NCI-H2107 treated with DMSO at 0.1 percent for 48 hours (cell line): Measurements from ENCODE around the gene ADK.
A peak's percentile ranks its signal among the peaks of the same experiment; 100 is the strongest.
"Not testable (repeated sequence)": the region's sequence is repeated elsewhere in the genome, so short reads cannot be mapped to it uniquely, and the experiment has no call there.

ENCODE experiments used
- DNase-seq: peaks from one replicate; lab custom pipeline; 2025; ENCODE audit not compliant: unreplicated experiment; lab: John Stamatoyannopoulos, UW

The ADK gene

DNA sequence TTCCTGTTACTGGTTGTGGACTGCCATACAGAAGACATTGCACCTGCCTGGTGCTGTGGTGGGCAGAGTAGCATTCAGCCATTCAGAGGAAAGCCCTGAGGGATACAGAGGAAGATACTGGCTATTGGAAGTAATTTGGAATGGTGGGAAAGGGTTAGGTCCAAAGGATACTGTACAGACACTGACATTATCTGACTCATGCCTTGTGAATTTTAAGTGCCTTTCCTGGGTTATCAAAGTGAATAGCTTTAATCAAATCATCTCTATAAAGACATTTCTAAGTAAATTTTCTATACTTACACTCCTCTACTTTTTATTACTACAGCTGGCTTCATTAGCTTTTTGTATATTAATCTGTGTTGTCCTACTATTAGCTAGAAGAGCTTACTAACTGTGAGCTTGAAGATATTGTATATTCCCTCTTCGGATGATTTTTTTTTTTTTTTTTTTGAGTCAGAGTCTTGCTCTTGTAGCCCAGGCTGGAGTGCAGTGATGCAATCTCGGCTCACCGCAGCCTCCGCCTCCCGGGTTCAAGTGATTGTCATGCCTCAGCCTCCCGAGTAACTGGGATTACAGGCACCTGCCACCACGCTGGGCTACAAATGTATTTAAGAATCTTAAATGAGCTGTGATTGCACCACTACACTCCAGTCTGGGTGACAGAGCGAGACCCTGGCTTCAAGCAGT lies 186.5 kb downstream of the ADK start:
- DNase-seq = no peak

DNA sequence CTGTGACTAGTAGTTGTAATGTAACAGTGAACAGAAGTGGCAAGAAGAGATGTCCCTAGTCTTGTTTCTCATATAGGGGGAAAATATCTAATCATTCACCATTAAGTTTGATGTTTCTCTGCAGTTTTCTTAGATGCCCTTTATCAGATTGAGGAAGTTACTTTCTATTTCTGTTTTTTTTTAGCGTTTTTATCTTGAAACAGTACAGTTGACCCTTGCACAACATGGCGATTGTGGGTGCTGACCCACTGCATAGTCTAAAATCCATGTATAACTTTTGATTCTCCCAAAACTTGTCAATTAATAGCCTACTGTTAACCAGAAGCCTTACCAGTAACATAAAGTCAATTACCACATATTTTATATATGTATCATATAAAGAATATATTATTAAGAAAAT lies 192.0 kb downstream of the ADK start:
- DNase-seq = no peak

DNA sequence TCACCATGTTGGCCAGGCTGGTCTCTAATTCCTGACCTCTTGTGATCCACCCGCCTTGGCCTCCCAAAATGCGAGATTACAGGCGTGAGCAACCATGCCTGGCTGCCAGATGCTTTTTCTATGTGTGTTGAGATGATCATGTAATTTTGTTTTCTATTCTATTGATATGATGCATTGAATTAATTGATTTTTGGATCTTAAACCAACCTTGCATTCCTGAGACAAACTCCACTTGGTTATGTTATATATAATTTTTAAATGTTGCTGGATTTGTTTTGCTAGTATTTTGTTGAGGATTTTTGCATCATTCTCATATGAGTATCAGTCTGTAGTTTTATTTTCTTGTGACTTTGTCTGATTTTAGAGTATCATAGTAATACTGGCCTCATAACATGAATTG lies 192.8 kb downstream of the ADK start:
- no peak for DNase-seq

DNA sequence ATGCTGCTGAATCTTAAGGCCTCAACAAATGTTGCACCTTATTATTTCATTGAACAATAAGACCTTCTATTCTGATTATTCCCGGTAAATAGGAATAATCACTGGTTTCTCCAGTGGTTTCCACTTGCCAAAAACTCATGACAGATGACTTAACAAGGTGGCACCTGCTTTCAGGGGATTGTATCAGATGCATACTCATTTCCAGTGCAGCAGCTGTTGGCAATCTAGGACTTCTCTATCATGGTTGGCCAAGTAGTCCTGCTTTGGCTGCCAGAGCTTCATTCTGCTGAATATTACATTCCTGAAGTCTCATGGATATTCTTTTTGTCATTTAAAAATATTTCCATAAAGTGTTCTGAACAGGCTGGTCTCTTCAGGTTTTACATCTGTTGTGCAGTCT lies 193.3 kb downstream of the ADK start:
- DNase-seq = no peak

DNA sequence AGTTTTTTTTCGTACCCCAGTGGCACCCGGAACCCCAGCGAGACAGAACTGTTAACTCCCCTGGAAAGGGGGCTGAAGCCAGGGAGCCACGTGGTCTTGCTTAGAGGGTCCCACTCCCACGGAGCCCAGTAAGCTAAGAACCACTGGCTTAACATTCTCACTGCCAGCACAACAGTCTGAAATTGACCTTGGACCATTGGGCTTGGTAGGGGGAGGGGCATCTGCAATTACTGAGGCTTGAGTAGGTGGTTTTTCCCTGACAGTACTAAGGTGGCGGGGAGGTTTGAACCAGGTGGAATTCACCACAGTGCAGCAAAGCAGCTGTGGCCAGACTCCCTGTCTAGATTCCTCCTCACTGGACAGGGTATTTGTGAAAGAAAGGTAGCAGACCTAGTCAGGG lies 196.5 kb downstream of the ADK start:
- DNase-seq = no peak

DNA sequence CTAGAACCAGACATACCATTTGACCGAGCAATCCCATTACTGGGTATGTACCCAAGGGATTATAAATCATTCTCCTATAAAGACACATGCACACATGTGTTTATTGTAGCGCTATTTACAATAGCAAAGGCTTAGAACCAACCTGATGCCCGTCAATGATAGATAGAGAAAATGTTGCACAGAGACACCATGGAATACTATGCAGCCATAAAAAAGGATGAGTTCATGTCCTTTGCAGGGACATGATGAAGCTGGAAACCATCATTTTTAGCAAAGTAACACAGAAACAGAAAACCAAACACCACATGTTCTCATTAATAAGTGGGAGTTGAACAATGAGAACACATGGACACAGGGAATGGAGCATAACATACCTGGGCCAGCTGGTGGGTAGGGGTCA lies 202.0 kb downstream of the ADK start:
- not testable (repeated sequence) for DNase-seq

DNA sequence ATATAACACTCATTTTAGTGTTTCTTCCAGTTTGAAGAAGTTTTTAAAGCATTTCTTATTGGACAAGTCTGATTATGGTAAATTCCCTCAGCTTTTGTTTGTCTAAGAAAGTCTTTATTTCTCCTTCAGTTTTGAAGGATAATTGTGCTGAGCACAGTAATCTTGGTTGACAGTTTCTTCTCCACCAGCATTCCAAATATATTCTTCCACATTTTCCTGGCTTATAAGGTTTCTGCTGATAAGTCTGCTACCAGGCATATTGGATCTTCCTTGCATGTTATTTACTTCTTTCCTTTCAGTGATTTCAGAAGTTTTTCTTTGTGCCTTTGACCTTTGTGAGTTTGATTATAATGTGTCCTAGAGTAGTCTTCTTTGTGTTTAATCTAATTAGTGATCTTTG lies 210.7 kb downstream of the ADK start:
- DNase-seq = no peak

DNA sequence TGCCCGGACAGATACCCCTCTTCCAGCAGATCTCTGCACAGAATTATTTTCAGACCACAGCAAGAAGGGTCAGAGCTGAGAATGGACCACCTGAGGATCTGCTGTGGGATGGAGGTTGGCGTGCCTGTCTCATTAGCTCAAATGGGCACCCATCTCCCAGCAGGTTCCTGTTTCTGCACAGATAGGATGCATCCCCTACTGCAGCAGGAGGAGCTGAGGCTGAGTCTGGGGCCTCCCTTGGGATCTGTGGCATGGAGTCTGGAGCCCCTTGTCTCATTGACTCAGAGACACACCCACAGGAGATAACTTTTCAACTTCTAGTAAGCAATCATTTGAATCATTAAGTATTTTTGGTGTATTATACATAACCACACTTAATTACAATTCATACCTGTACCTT lies 212.7 kb downstream of the ADK start:
- no peak for DNase-seq

DNA sequence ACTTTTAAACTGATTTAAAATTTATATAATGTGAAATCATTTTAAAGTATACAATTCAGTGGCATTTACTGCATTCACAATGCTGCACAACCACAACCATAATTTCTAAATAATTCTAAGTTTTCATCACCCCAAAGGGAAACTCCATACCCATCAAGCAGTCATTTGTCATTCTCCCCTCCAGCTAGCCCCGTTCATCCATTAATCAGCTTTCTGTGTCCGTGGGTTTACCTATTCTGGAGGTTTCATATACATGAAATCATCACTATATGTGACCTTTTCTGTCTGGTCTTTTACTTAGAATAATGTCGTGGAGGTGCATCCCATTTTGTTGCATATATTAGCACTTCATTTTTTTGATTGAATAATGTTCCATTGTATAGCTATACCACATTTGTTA lies 214.1 kb downstream of the ADK start:
- no peak for DNase-seq

DNA sequence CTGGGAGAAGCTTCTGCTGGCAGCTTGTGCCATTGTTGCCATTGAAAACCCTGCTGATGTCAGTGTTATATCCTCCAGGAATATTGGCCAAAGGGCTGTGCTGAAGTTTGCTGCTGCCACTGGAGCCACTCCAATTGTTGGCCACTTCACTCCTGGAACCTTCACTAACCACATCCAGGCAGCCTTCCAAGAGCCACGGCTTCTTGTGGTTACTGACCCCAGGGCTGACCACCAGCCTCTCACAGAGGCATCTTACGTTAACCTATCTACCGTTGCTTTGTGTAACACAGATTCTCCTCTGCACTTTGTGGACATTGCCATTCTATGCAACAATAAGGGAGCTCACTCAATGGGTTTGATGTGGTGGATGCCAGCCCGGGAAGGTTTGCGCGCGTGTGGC lies 220.7 kb downstream of the ADK start:
- DNase-seq = no peak

DNA sequence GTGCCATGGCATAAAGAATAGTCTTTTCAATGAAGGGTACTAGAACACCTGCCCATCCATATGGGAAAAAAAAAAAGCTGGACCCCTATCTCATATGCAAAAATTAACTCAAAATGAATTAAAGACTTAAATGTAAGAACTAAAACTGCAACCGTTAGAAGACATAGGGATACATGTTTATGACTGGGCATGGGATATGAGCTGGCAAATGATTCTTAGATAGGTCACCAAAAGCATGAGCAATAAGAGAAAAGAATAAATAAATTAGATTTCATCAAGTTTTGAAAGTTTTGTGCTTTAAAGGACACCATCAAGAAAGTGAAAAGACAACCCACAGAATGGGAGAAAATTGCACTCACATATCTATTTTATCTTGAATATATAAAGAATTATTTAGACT lies 222.0 kb downstream of the ADK start:
- DNase-seq = no peak

DNA sequence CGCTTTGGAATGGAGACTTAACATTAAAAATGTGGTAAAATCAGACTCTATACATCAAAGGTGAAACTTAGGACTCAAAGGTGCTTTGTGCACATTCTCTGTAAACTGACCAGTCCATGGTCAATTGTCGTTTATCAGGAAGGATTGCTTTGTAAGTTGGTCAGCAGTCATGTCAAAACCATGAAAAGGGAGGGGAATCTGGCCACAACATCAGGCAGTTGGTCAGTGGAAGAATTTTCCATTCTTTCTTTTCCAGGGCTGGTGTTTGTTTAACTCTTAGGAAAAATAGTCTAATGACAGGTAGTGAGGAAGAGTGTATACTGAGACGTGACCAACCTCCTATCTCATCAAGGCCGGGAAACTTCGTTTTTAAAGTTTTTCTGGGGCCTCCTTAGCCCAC lies 226.5 kb downstream of the ADK start:
- no peak for DNase-seq

DNA sequence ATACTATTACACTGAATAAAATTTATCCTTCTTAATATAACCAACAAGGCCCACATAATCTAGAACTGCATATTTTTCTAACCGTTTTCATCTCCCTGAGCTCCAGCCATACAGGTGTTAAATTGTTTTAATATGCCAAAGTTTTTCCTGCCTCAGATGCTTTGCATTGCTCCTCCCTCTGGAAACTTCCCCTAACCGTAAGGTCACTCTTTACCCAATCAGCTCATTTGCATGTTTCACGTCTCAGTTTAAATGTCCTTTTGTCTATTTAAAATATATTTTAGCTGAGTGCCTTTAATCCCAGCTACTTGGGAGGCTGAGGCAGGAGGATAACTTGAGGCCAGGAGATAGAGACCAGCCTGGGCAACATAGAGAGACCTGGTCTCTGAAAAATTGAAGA lies 228.5 kb downstream of the ADK start:
- no peak for DNase-seq

DNA sequence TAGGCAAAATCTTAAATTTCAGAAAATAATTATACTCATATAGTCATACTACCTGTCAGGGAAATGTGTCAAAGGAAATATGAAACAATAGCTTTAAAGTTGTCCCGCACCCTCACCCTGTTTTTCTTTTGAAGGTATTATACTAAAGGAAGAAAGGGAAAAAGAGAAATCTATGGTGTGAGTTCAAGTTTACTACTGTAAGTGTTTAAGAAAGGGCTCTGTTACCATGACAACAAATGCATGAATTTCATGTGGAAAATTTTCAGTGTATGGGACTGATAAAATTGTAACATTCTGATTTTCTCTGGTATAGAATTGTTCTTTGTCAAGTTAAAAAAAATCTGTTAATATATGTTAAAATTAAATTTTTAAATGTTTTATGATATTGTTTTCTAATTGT lies 229.8 kb downstream of the ADK start:
- DNase-seq = no peak

DNA sequence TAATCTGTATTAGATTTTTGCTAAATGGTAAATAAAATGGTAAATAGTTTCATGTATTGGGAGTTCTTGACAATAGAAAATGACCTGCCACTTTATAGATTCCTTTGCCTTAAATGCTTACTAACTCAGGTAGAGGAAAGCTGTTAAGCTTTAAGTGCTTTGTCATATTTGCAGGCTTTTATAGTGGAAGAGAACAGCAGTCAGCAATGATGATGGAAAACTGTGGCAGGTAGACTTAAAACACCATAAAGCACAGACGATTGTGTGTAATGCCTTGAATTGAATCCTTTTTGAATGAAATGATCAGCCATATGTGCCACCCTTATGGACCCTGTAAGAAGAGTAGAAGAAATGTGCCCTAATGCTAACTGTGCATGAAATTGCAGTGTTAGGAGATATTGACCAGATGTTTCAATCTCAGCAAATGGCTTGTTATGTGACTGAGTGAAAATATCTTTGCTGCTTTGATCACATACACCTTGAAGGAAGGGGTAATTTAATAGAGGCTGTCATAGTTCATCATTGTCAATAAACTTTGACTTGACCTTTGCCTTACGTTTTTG lies 230.4 kb downstream of the ADK start:
- DNase-seq = no peak

DNA sequence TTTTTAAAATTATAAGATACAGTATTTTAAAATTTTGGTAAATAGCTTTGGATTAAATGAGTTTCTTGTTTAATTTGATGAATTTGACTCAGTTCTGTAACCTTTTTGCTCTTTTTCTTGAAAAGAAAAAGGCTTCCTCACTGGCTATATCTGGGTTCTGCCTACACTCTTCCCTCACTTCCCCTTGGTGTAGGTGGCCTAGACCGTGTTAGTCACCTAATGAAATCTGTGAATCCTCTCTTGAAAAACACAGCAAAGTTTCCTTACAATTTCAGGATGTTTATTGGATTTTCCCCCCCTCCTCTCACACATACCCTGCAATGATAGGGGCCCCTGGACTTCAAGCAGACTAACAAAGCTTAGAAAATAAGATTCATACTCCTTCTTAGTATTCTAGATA lies 231.6 kb downstream of the ADK start:
- no peak for DNase-seq

DNA sequence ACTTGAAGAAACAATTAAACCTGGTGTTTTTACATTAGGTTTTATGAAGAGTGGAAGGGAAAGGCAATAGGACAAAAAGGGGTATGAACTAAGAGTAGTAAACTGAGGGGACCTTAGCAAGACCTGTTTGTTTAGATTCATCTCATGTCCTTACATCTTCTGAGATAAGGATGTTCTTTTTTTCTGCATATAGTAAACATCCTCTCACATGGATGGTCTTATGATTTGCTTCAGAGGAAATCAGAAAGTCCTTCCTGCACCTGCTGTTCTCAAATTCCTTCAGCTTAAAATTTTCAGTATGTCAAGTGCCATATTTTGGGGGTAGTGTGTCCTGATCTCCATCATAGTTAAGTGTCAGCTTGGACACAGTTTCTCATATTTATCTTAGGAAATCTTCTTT lies 232.6 kb downstream of the ADK start:
- DNase-seq = no peak

DNA sequence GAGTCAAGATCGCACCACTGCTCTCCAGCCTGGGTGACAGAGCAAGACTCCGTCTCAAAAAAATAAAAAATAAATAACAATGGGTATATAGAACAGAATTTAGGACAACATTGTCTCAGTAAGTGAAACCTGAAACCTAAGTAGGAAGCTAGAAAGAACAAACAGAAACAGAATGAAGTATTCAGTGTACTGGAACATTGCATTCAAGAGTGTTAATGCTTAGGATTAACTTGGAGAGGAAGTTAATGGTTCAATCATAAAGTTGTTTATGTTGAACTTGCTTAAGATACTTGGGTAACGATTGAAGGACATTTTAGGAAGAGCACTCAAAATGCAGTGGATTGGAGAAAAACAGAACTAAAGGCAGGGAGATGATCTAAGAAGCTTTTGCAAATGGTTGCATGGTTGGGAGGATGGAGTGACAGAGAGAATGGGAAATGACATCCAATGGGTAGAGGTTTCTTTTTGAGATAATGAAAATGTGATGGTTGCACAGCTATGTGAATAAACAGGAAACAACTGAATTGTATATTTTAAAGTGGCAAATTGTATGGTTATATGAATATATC lies 233.7 kb downstream of the ADK start:
- DNase-seq = peak; percentile 61

DNA sequence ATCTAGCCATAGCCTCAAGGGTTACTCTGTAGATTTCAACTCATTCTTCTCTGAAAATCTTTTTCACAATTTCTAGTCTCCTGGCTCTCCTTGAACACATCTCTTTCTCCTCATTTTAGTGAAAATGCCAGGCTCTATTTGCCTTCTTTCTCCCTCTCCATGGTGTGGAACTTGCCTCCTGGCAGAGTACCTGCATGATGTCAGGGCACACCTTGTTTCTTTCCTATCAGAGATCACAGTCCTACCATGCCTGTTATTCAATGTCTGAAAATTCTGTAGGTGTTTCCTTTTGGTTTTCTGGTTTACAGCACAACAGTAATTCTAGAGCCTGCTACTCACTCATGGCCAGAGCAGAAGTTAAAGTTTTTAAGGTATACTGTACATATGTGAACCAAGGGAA lies 237.8 kb downstream of the ADK start:
- no peak for DNase-seq

DNA sequence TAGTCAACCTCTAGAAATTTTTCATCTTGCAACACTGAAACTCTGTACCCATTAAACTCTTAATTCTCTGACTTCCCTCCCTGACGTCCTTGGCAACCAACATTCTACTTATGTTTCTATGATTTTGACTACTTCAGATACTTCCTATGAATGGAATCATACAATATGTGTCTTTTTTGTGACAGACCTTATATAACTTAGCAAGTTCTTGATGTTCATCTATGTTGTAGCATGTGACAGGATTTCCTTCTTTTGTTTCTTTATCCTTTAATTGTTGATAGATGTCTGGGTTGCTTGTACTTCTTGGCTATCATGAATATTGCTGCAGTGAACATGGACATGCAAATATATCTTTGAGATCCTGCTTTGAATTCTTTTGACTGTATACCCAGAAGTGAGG lies 240.8 kb downstream of the ADK start:
- no peak for DNase-seq

DNA sequence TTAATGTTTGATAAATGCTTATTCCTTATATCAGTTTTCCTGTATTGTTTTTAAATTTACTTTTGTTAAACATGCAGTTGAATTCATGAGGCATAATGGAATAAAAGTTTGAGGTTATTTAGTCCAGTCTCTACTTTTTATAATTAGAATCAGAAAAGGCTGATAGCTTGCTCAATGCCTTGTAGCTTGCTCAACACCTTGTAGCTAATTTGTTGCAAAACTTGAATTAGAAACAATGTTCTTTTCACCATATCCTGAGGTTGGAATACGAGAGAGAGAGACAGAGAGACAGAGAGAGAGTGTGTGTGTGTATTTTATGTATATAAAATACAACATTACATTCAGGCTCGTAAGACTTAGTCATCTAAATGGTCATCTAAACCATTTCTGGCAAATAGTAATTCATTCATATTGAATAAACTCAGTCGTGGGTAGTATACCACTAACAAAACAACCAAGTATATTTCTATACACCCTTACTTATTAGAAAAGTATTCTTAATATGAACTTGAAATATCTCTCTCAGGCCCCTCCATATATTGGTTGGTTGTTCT lies 243.5 kb downstream of the ADK start:
- no peak for DNase-seq

DNA sequence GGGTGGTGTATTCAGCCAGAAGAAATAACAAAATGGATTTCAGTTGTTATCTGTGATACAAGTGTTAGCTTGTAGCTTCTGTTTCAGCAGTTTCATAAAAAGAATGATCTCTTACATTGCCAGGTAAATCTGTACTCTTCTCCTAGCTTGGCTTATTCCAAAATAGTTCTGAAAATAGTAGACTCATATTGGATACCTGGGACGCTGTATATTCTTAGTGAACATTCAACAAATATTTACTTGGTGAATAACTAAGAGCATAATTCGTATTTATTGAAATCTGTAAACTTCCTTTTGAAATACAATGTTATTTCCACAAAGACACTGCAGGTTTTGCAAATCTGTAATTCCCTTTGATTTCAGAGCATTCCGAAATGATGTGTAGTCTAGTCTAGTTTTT lies 249.2 kb downstream of the ADK start:
- no peak for DNase-seq

DNA sequence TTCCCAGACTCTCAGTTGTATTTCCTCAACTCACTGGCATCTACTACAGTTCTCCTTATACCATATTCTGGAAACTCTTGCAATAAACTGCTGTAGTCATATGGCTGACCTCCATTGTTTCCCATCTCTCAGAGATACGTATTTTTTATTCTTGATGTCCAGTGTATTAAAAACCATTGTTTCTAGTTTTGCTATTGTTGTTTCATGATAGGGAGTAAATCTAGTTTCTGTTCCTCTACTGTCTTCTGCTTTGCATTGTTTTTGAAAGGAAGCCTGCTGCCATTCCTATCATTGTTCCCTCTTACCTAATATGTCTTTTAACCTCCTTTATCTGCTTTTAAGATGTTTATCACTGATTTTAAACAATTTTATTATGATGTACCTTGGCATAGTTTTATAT lies 255.0 kb downstream of the ADK start:
- DNase-seq = no peak
